Measurements from ENCODE around the gene SLC13A2.
"Not testable (repeated sequence)": the region's sequence is repeated elsewhere in the genome, so short reads cannot be mapped to it uniquely, and the experiment has no call there.

The SLC13A2 gene

GRCh38 chr17:28514561-28515002 lies 41.1 kb downstream of the SLC13A2 start:
- DNase-seq (ENCODE audit: low read depth in 2 of 2) = no peak

- no peak for DNase-seq (ENCODE audit: low read depth in 2 of 2)
Measured at GRCh38 chr17:28515518-28515917, 42.1 kb downstream of the SLC13A2 start.

GRCh38 chr17:28518132-28518531 lies 44.7 kb downstream of the SLC13A2 start:
- DNase-seq (ENCODE audit: low read depth in 2 of 2) = no peak

- no peak for DNase-seq (ENCODE audit: low read depth in 2 of 2)
Measured at GRCh38 chr17:28518578-28518977, 45.1 kb downstream of the SLC13A2 start.

- DNase-seq (ENCODE audit: low read depth in 2 of 2) = no peak
Measured at GRCh38 chr17:28519236-28519635, 45.8 kb downstream of the SLC13A2 start.

GRCh38 chr17:28520687-28521086 lies 47.2 kb downstream of the SLC13A2 start:
- DNase-seq (ENCODE audit: low read depth in 2 of 2) = no peak

- no peak for DNase-seq (ENCODE audit: low read depth in 2 of 2)
Measured at GRCh38 chr17:28521311-28522085, 48.1 kb downstream of the SLC13A2 start.

- not testable (repeated sequence) for DNase-seq (ENCODE audit: low read depth in 2 of 2)
Measured at GRCh38 chr17:28522281-28522680, 48.8 kb downstream of the SLC13A2 start.

- DNase-seq (ENCODE audit: low read depth in 2 of 2) = no peak
Measured at GRCh38 chr17:28523186-28523585, 49.7 kb downstream of the SLC13A2 start.

GRCh38 chr17:28523876-28524275 lies 50.4 kb downstream of the SLC13A2 start:
- DNase-seq (ENCODE audit: low read depth in 2 of 2) = no peak

GRCh38 chr17:28524476-28525424 lies 51.3 kb downstream of the SLC13A2 start:
- no peak for DNase-seq (ENCODE audit: low read depth in 2 of 2)

GRCh38 chr17:28526381-28526780 lies 52.9 kb downstream of the SLC13A2 start:
- DNase-seq (ENCODE audit: low read depth in 2 of 2) = no peak

- DNase-seq (ENCODE audit: low read depth in 2 of 2) = no peak
Measured at GRCh38 chr17:28527181-28527681, 53.8 kb downstream of the SLC13A2 start.

- no peak for DNase-seq (ENCODE audit: low read depth in 2 of 2)
Measured at GRCh38 chr17:28527859-28528258, 54.4 kb downstream of the SLC13A2 start.

GRCh38 chr17:28528327-28529012 lies 55.0 kb downstream of the SLC13A2 start:
- no peak for DNase-seq (ENCODE audit: low read depth in 2 of 2)

GRCh38 chr17:28529013-28529400 lies 55.6 kb downstream of the SLC13A2 start:
- DNase-seq (ENCODE audit: low read depth in 2 of 2) = no peak

- no peak for DNase-seq (ENCODE audit: low read depth in 2 of 2)
Measured at GRCh38 chr17:28530250-28530649, 56.8 kb downstream of the SLC13A2 start.

GRCh38 chr17:28530926-28531325 lies 57.5 kb downstream of the SLC13A2 start:
- DNase-seq (ENCODE audit: low read depth in 2 of 2) = no peak

- DNase-seq (ENCODE audit: low read depth in 2 of 2) = no peak
Measured at GRCh38 chr17:28532050-28532960, 58.9 kb downstream of the SLC13A2 start.

- no peak for DNase-seq (ENCODE audit: low read depth in 2 of 2)
Measured at GRCh38 chr17:28533091-28533807, 59.8 kb downstream of the SLC13A2 start.

Data from stimulated activated CD4-positive, alpha-beta T cell treated with anti-CD3 and anti-CD28 coated beads, Interleukin-12 subunit alpha, Interleukin-12 subunit beta, amount 100 ng/mL, for 24 hours (primary cell).